Prostate gland (tissue), 2 donors: Measurements from ENCODE around the gene DLL1. TPM values are rescaled to one million over a fixed set of nuclear protein-coding genes. Genes with fewer than 3 reads are reported as not detected.

Experiments
- DNase-seq: peaks from one replicate; pipeline ENCODE4 v3.0.0-alpha.2; 2019; ENCODE audit warnings: low spot score
- H3K27ac ChIP-seq, 2 donors: fragments of 200-600 bp; sonication (generic); 2 replicates each; pipeline ENCODE4 v1.5.1; 2017 to 2019
- H3K27me3 ChIP-seq: fragments of 200-600 bp; sonication (generic); replicated peaks from 2 replicates; pipeline ENCODE4 v1.5.1; 2019; ENCODE audit not compliant: insufficient read depth
- H3K36me3 ChIP-seq, 2 donors: fragments of 200-600 bp; sonication (generic); 1 replicate in 1 of 2; 2 replicates in 1 of 2; pipeline versions ENCODE4 v1.5.1 to v1.8.1; 2017 to 2019
- H3K4me1 ChIP-seq: fragments of 200-600 bp; sonication (generic); replicated peaks from 2 replicates; pipeline ENCODE4 v1.5.1; 2019
- H3K4me3 ChIP-seq, 2 donors: fragments of 200-600 bp; sonication (generic); 2 replicates each; pipeline ENCODE4 v1.5.1; 2017 to 2019
- H3K9me3 ChIP-seq: fragments of 200-600 bp; sonication (generic); 2 replicates; pipeline ENCODE4 v1.5.1; 2017
- CTCF ChIP-seq, 4 experiments: fragments of 200-600 bp in 2 of 4; fragments of 450-650 bp in 2 of 4; sonication (generic) in 2 of 4; IDR thresholded peaks; 1 replicate in 3 of 4; 2 replicates in 1 of 4; pipeline ENCODE4 v1.5.1; 2016 to 2019; ENCODE audit warnings: antibody characterized with exemption in 4 of 4, mild to moderate bottlenecking in 2 of 4, moderate library complexity in 2 of 4
- POLR2A ChIP-seq: fragments of 450-650 bp; IDR thresholded peaks from one replicate; pipeline ENCODE4 v1.6.1; 2016; ENCODE audit warnings: antibody characterized with exemption, mild to moderate bottlenecking
- POLR2AphosphoS5 ChIP-seq: sonication (generic); formaldehyde crosslinking; IDR thresholded peaks from one replicate; pipeline ENCODE4 v1.6.1; 2017; ENCODE audit warnings: antibody characterized with exemption
- WGBS: methylation state at CpG from one replicate; pipeline ENCODE4 v1.1.5; 2018; 5-methylcytosine and 5-hydroxymethylcytosine counted together
- intact Hi-C: fragments of 100-400 bp; cut with DNase I; formaldehyde crosslinking; loops from one replicate; pipeline ENCODE4 v1.14.2; 2022
- total RNA-seq, 2 donors: library from RNA; depleted of rRNA; stranded (reverse); fragments of >200 nt; gene quantifications; one replicate each; pipeline ENCODE4 v1.1.0, GENCODE V29; 2016

DLL1 gene
- total RNA-seq, 2 donors from 2014 or later: 16.0 to 40.4 TPM

GRCh38 chr6:170287371-170287876, 3.5 kb downstream of the DLL1 start:
- Histone ChIP-seq H3K4me3 (peak overlapping the region in 1 of 2 donors; percentile 76), H3K9me3 (no peaks in the 10 kb centered on the region), H3K4me1 (no peaks in the 10 kb centered on the region), H3K27me3 (no peaks in the 10 kb centered on the region), H3K36me3 (peaks cover 5 to 8% of the 10 kb centered on the region in 2 donors), H3K27ac (peak overlapping the region; percentile 81 to 82)
- 79% methylated on average over 12 of the region's 12 CpGs for WGBS
- intact Hi-C loops: no loop called here
- TF ChIP-seq POLR2A (no peak), CTCF (IDR thresholded peaks at IDR 0.05) (no peak), POLR2AphosphoS5 (no peak)
- no peak for DNase-seq

GRCh38 chr6:170286934-170287265, 4.0 kb downstream of the DLL1 start:
- peak overlapping the region; percentile 81 to 82 for H3K27ac ChIP-seq
- intact Hi-C loops: no loop called here
- no peaks in the 10 kb centered on the region for H3K4me1 ChIP-seq
- TF ChIP-seq POLR2AphosphoS5: no peak
- TF ChIP-seq CTCF (IDR thresholded peaks at IDR 0.05): no peak
- TF ChIP-seq POLR2A: no peak
- H3K27me3 ChIP-seq: no peaks in the 10 kb centered on the region
- peaks cover 5 to 8% of the 10 kb centered on the region in 2 donors for H3K36me3 ChIP-seq
- DNase-seq: no peak
- WGBS: 72% methylated on average over 2 of the region's 2 CpGs
- H3K9me3 ChIP-seq: no peaks in the 10 kb centered on the region
- peak overlapping the region in 1 of 2 donors; percentile 76 for H3K4me3 ChIP-seq

- TF ChIP-seq POLR2A (no peak), POLR2AphosphoS5 (no peak), CTCF (IDR thresholded peaks at IDR 0.05) (no peak)
- H3K9me3 ChIP-seq: no peaks in the 10 kb centered on the region
- no peak for DNase-seq
- intact Hi-C loops: no loop called here
- WGBS: 40% methylated on average over 26 of the region's 26 CpGs
- no peaks in the 10 kb centered on the region for H3K27me3 ChIP-seq
- H3K4me3 ChIP-seq: peak overlapping the region in 1 of 2 donors; percentile 76
- H3K4me1 ChIP-seq: no peaks in the 10 kb centered on the region
- peak overlapping the region; percentile 81 to 82 for H3K27ac ChIP-seq
- peaks cover 5 to 8% of the 10 kb centered on the region in 2 donors for H3K36me3 ChIP-seq
Observed at GRCh38 chr6:170286246-170286933, 4.5 kb downstream of the DLL1 start.

- Histone ChIP-seq H3K9me3 (no peaks in the 10 kb centered on the region), H3K36me3 (peaks cover 5 to 8% of the 10 kb centered on the region in 2 donors), H3K27me3 (no peaks in the 10 kb centered on the region), H3K4me1 (no peaks in the 10 kb centered on the region), H3K4me3 (no peak overlapping the region), H3K27ac (no peak overlapping the region)
- intact Hi-C loops: no loop called here
- TF ChIP-seq POLR2A (no peak), CTCF (IDR thresholded peaks at IDR 0.05) (no peak), POLR2AphosphoS5 (no peak)
- 89% methylated on average over 5 of the region's 5 CpGs for WGBS
- no peak for DNase-seq
Observed at GRCh38 chr6:170285482-170285881, 5.4 kb downstream of the DLL1 start.
